H9 (cell line): ENCODE results near the gene SMIM21. TPM values are rescaled to one million over a fixed set of nuclear protein-coding genes. Genes with fewer than 3 reads are reported as not detected.

Source experiments
- DNase-seq: peaks from one replicate; pipeline ENCODE4 v3.0.0-alpha.2; 2017
- H2AFZ ChIP-seq: one replicate; pipeline ENCODE4 v1.6.1; 2013; ENCODE audit warnings: mild to moderate bottlenecking, low read length, control low read depth, moderate library complexity
- H2AK5ac ChIP-seq: 2 replicates; pipeline ENCODE4 v1.6.1; 2013; ENCODE audit warnings: low read length, control low read depth, mixed read lengths; ENCODE audit not compliant: insufficient read length
- H2BK120ac ChIP-seq: one replicate; pipeline ENCODE4 v1.6.1; 2013; ENCODE audit warnings: low read depth, mild to moderate bottlenecking, low read length, control low read depth, inconsistent platforms; ENCODE audit not compliant: poor library complexity, severe bottlenecking
- H2BK12ac ChIP-seq: 2 replicates; pipeline ENCODE4 v1.6.1; 2013; ENCODE audit warnings: low read length, control low read depth, mixed read lengths, low read depth; ENCODE audit not compliant: insufficient read length
- H2BK15ac ChIP-seq: 2 replicates; pipeline ENCODE4 v1.6.1; 2013; ENCODE audit warnings: low read depth, low read length, control low read depth
- H2BK20ac ChIP-seq: one replicate; pipeline ENCODE4 v1.6.1; 2013; ENCODE audit warnings: low read depth, mild to moderate bottlenecking, low read length, control low read depth, inconsistent platforms; ENCODE audit not compliant: poor library complexity, severe bottlenecking
- H2BK5ac ChIP-seq: 2 replicates; pipeline ENCODE4 v1.6.1; 2013; ENCODE audit warnings: low read length, control low read depth, mixed read lengths; ENCODE audit not compliant: insufficient read length
- H3K14ac ChIP-seq: 2 replicates; pipeline ENCODE4 v1.6.1; 2013; ENCODE audit warnings: low read length, control low read depth; ENCODE audit not compliant: insufficient read depth
- H3K18ac ChIP-seq: 2 replicates; pipeline ENCODE4 v1.6.1; 2013; ENCODE audit warnings: low read depth, mild to moderate bottlenecking, mixed read lengths, low read length, control low read depth; ENCODE audit not compliant: insufficient read length
- H3K23ac ChIP-seq: 2 replicates; pipeline ENCODE4 v1.6.1; 2013; ENCODE audit warnings: low read length, control low read depth, mixed read lengths, low read depth; ENCODE audit not compliant: insufficient read length
- H3K23me2 ChIP-seq: 2 replicates; pipeline ENCODE4 v1.6.1; 2013; ENCODE audit warnings: low read depth, mild to moderate bottlenecking, mixed read lengths, low read length, control low read depth; ENCODE audit not compliant: insufficient read length, poor library complexity, severe bottlenecking
- H3K27ac ChIP-seq: 2 replicates; pipeline ENCODE4 v1.5.1; 2013; ENCODE audit warnings: low read length, control low read depth, mixed read lengths, low read depth; ENCODE audit not compliant: insufficient read length
- H3K27me3 ChIP-seq: 2 replicates; pipeline ENCODE4 v1.6.1; 2013; ENCODE audit warnings: low read length, control low read depth, inconsistent platforms; ENCODE audit not compliant: insufficient read depth
- H3K4ac ChIP-seq: 2 replicates; pipeline ENCODE4 v1.6.1; 2013; ENCODE audit warnings: low read depth, mild to moderate bottlenecking, control low read depth, inconsistent platforms, low read length, moderate library complexity
- H3K4me1 ChIP-seq: 2 replicates; pipeline ENCODE4 v1.6.1; 2013; ENCODE audit warnings: low read length, control low read depth, inconsistent platforms; ENCODE audit not compliant: insufficient read depth
- H3K4me2 ChIP-seq: 2 replicates; pipeline ENCODE4 v1.6.1; 2013; ENCODE audit warnings: low read length, control low read depth, mixed read lengths; ENCODE audit not compliant: insufficient read length, insufficient read depth
- H3K56ac ChIP-seq: 2 replicates; pipeline ENCODE4 v1.6.1; 2013; ENCODE audit warnings: low read depth, mild to moderate bottlenecking, mixed read lengths, low read length, control low read depth; ENCODE audit not compliant: insufficient read length
- H3K79me1 ChIP-seq: 2 replicates; pipeline ENCODE4 v1.6.1; 2013; ENCODE audit warnings: low read depth, mild to moderate bottlenecking, moderate library complexity, low read length, control low read depth, inconsistent platforms; ENCODE audit not compliant: insufficient read depth, poor library complexity, severe bottlenecking
- H3K79me2 ChIP-seq: 2 replicates; pipeline ENCODE4 v1.6.1; 2013; ENCODE audit warnings: low read length, control low read depth, inconsistent platforms; ENCODE audit not compliant: insufficient read depth
- H3K9ac ChIP-seq: 2 replicates; pipeline ENCODE4 v1.6.1; 2013; ENCODE audit warnings: low read length, control low read depth, mixed read lengths; ENCODE audit not compliant: insufficient read length; ENCODE audit errors: extremely low read depth
- H3K9me3 ChIP-seq: one replicate; pipeline ENCODE4 v1.6.1; 2013; ENCODE audit warnings: low read depth, low read length, inconsistent platforms; ENCODE audit not compliant: control insufficient read depth
- H3T11ph ChIP-seq: one replicate; pipeline ENCODE4 v1.6.1; 2013; ENCODE audit warnings: mild to moderate bottlenecking, low read length, control low read depth, inconsistent platforms
- H4K20me1 ChIP-seq: one replicate; pipeline ENCODE4 v1.6.1; 2013; ENCODE audit not compliant: control insufficient read depth, insufficient read length, insufficient read depth
- H4K5ac ChIP-seq: 2 replicates; pipeline ENCODE4 v1.6.1; 2013; ENCODE audit warnings: low read depth, mild to moderate bottlenecking, mixed read lengths, low read length, control low read depth; ENCODE audit not compliant: insufficient read length
- H4K8ac ChIP-seq: replicated peaks from 2 replicates; pipeline ENCODE4 v1.6.1; 2013; ENCODE audit warnings: low read length, control low read depth, mixed read lengths, low read depth; ENCODE audit not compliant: insufficient read length
- H4K91ac ChIP-seq: 2 replicates; pipeline ENCODE4 v1.6.1; 2013; ENCODE audit warnings: low read depth, mild to moderate bottlenecking, moderate library complexity, mixed read lengths, low read length, control low read depth; ENCODE audit not compliant: insufficient read length
- H3K27ac Mint-ChIP-seq, 3 experiments: 2 replicates in 2 of 3; 3 replicates in 1 of 3; pipeline ENCODE4 v1.8.0; 2020 to 2021; ENCODE audit warnings: mixed read lengths in 3 of 3, mild to moderate bottlenecking in 1 of 3, moderate library complexity in 1 of 3
- H3K27me3 Mint-ChIP-seq: 2 replicates; pipeline ENCODE4 v1.8.0; 2021; ENCODE audit warnings: low read depth, mild to moderate bottlenecking, moderate library complexity, mixed read lengths
- H3K36me3 Mint-ChIP-seq, 3 experiments: 2 replicates in 2 of 3; 3 replicates in 1 of 3; pipeline ENCODE4 v1.8.0; 2020 to 2021; ENCODE audit warnings: low read depth in 3 of 3, mixed read lengths in 3 of 3; ENCODE audit not compliant: insufficient read depth in 1 of 3
- H3K4me1 Mint-ChIP-seq, 2 experiments: 2 replicates each; pipeline ENCODE4 v1.8.0; 2020; ENCODE audit warnings: mixed read lengths in 2 of 2
- H3K4me3 Mint-ChIP-seq, 2 experiments: 2 replicates in 1 of 2; 3 replicates in 1 of 2; pipeline ENCODE4 v1.8.0; 2020 to 2021; ENCODE audit warnings: mild to moderate bottlenecking in 2 of 2, mixed read lengths in 2 of 2, moderate library complexity in 1 of 2
- H3K9me3 Mint-ChIP-seq, 2 experiments: 2 replicates in 1 of 2; 3 replicates in 1 of 2; pipeline ENCODE4 v1.8.0; 2020; ENCODE audit warnings: mild to moderate bottlenecking in 2 of 2, mixed read lengths in 2 of 2, moderate library complexity in 1 of 2
- WGBS: extraction: QIAGEN DNeasy Blood & Tissue Kit; methylation state at CpG from one replicate; pipeline ENCODE4 v1.1.7; 2013; ENCODE audit warnings: missing lambda C conversion rate, low lambda C conversion rate, mixed read lengths; ENCODE audit not compliant: insufficient read length; ENCODE audit errors: extremely low coverage; 5-methylcytosine and 5-hydroxymethylcytosine counted together
- total RNA-seq: library from RNA; stranded (reverse); gene quantifications from 2 replicates; pipeline ENCODE4 v1.2.1, GENCODE V29; 2021
- TF ChIP-seq, protein P1 (sequence below): fragments of 200-600 bp; sonication (generic); conservative IDR thresholded peaks from 3 replicates; pipeline ENCODE4 v1.8.0; 2021; ENCODE audit warnings: antibody characterized with exemption, mild to moderate bottlenecking

Gene SMIM21
- total RNA-seq, 1 experiment from 2014 or later = not detected

DNA sequence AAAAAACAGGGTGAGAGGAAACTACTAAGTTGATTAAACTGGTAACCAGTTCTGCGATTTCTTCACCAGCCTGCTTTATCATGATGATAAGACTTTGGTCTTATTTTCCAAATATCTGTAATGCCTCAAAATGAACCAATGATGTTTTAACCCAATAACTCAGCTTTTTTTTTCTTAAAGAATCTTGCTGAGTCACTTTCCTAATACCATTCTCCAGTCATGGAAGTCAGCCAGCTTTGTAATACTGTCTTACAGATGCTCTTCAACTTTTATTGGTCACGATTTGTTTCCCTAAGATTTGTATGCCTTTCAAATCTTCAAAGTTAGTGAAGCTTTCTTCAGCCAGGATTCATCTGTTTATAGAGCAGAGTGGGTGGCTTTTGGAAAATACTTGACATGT lies 47.7 kb upstream of the SMIM21 start:
- Mint-ChIP-seq H3K4me1 (peaks cover 7 to 14% of the 10 kb centered on the region in 2 experiments), H3K36me3 (no peaks in the 10 kb centered on the region; a peak in 1 of 7 replicates), H3K4me3 (no peak overlapping the region), H3K27ac (no peak overlapping the region), H3K9me3 (peaks cover under 1 to 1% of the 10 kb centered on the region in 2 experiments; a peak in 3 of 5 replicates), H3K27me3 (no peaks in the 10 kb centered on the region)
- Histone ChIP-seq H2BK20ac (no peak overlapping the region), H3K23me2 (no peaks in the 10 kb centered on the region), H3K4me2 (no peak overlapping the region), H3T11ph (no peak overlapping the region), H4K20me1 (no peaks in the 10 kb centered on the region), H3K27me3 (no peaks in the 10 kb centered on the region), H3K18ac (no peak overlapping the region), H2BK120ac (no peak overlapping the region), H3K56ac (no peak overlapping the region), H3K4me1 (no peaks in the 10 kb centered on the region), H2BK12ac (no peak overlapping the region), H3K9me3 (no peaks in the 10 kb centered on the region), H3K23ac (no peak overlapping the region), H4K91ac (no peak overlapping the region), H2AFZ (no peak overlapping the region), H4K5ac (no peak overlapping the region), H3K79me2 (no peaks in the 10 kb centered on the region), H2BK5ac (no peak overlapping the region), H3K14ac (no peak overlapping the region), H2BK15ac (no peak overlapping the region), H3K27ac (no peak overlapping the region), H3K79me1 (no peaks in the 10 kb centered on the region), H3K4ac (no peak overlapping the region), H4K8ac (no peak overlapping the region), H3K9ac (no peak overlapping the region), H2AK5ac (no peak overlapping the region)
- DNase-seq = no peak
- TF ChIP-seq, protein P1, sequence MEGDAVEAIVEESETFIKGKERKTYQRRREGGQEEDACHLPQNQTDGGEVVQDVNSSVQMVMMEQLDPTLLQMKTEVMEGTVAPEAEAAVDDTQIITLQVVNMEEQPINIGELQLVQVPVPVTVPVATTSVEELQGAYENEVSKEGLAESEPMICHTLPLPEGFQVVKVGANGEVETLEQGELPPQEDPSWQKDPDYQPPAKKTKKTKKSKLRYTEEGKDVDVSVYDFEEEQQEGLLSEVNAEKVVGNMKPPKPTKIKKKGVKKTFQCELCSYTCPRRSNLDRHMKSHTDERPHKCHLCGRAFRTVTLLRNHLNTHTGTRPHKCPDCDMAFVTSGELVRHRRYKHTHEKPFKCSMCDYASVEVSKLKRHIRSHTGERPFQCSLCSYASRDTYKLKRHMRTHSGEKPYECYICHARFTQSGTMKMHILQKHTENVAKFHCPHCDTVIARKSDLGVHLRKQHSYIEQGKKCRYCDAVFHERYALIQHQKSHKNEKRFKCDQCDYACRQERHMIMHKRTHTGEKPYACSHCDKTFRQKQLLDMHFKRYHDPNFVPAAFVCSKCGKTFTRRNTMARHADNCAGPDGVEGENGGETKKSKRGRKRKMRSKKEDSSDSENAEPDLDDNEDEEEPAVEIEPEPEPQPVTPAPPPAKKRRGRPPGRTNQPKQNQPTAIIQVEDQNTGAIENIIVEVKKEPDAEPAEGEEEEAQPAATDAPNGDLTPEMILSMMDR = no peak
- whole genome bisulfite sequencing = no CpG with 5 or more reads among the region's 2 CpGs
